Upper lobe of left lung (tissue), 4 donors: ENCODE measurements around the gene MNAT1.

Experiments
- POLR2A ChIP-seq, 4 donors: fragments of 450-650 bp; IDR thresholded peaks; one replicate each; pipeline ENCODE4 v1.5.1; 2016 to 2017; ENCODE audit warnings: antibody characterized with exemption in 4 of 4, mild to moderate bottlenecking in 2 of 4
- POLR2AphosphoS5 ChIP-seq, 2 donors: sonication (generic); formaldehyde crosslinking; IDR thresholded peaks; one replicate each; pipeline ENCODE4 v1.5.1; 2017; ENCODE audit warnings: antibody characterized with exemption in 2 of 2
- TF ChIP-seq, protein P1 (sequence below), 6 experiments: fragments of 450-650 bp in 4 of 6; fragments of 200-600 bp in 2 of 6; sonication (generic) in 2 of 6; IDR thresholded peaks; one replicate each; pipeline ENCODE4 v1.5.1; 2016 to 2019; ENCODE audit warnings: antibody characterized with exemption in 6 of 6

DNA sequence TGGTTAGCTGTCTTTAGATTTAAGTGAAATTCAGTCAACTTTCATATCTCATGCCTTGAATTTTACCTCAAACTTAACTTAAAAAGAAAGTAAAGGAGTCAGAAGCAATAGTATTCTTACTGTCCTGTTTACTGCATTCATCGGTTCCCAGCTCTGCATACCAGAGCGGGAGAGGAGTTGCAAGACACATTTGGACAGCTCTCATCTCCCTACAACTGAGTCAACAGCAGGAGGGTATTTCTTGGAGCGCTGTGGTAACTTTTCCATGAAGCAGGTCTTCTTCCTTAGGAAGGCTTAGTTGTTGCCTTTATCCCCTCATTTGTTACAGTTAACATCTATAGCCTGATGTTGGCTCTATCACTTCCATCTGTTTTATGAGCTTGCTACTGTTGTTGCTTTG, 181.2 kb downstream of the MNAT1 start:
- TF ChIP-seq POLR2AphosphoS5 (IDR thresholded peaks at IDR 0.05) (no peak), POLR2A (IDR thresholded peaks at IDR 0.05) (no peak)
- TF ChIP-seq, protein P1, sequence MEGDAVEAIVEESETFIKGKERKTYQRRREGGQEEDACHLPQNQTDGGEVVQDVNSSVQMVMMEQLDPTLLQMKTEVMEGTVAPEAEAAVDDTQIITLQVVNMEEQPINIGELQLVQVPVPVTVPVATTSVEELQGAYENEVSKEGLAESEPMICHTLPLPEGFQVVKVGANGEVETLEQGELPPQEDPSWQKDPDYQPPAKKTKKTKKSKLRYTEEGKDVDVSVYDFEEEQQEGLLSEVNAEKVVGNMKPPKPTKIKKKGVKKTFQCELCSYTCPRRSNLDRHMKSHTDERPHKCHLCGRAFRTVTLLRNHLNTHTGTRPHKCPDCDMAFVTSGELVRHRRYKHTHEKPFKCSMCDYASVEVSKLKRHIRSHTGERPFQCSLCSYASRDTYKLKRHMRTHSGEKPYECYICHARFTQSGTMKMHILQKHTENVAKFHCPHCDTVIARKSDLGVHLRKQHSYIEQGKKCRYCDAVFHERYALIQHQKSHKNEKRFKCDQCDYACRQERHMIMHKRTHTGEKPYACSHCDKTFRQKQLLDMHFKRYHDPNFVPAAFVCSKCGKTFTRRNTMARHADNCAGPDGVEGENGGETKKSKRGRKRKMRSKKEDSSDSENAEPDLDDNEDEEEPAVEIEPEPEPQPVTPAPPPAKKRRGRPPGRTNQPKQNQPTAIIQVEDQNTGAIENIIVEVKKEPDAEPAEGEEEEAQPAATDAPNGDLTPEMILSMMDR (IDR thresholded peaks at IDR 0.05): no peak
